IMR-90 (cell line): ENCODE data around the gene SCN11A. TPM values are rescaled to one million over a fixed set of nuclear protein-coding genes. Genes with fewer than 3 reads are reported as not detected.

Experiments
- ATAC-seq: fragments of 200-7000 bp; cut with Tn5 transposase; 2 replicates; pipeline ENCODE4 v1.9.1; 2020; ENCODE audit warnings: low read depth, mild to moderate bottlenecking, moderate library complexity
- BruUV-seq: library from RNA; stranded (reverse); fragments of 400-500 nt; replicated peaks from 2 replicates; lab custom pipeline; 2021; lab: Mats Ljungman, UMichigan
- CTCF ChIA-PET: fragments of 300-600 bp; formaldehyde crosslinking; extraction: SDS; loops from one replicate; lab custom pipeline; 2021; ENCODE audit warnings: antibody characterized with exemption; lab: Yijun Ruan, JAX
- POLR2A ChIA-PET: fragments of 300-600 bp; sonication (Branson Sonifier 250); formaldehyde crosslinking; loops from one replicate; lab custom pipeline; 2022; ENCODE audit warnings: antibody characterized with exemption; ENCODE audit not compliant: unreplicated experiment; lab: Charles Lee
- DNase-seq: peaks from one replicate; pipeline ENCODE4 v3.0.0; 2013
- H2AFZ ChIP-seq: replicated peaks from 2 replicates; pipeline ENCODE3; 2013; ENCODE audit warnings: low read length, mild to moderate bottlenecking; ENCODE audit not compliant: poor library complexity
- H2AK5ac ChIP-seq: 2 replicates; pipeline ENCODE4 v1.6.1; 2013; ENCODE audit warnings: low read depth, low read length, inconsistent platforms
- H2AK9ac ChIP-seq: replicated peaks from 2 replicates; pipeline ENCODE3; 2013; ENCODE audit warnings: mild to moderate bottlenecking, low read depth, low read length, moderate library complexity; ENCODE audit not compliant: poor library complexity
- H2BK120ac ChIP-seq: 2 replicates; pipeline ENCODE4 v1.6.1; 2013; ENCODE audit warnings: low read depth, low read length, inconsistent platforms
- H2BK15ac ChIP-seq: 3 replicates; pipeline ENCODE4 v1.6.1; 2013; ENCODE audit warnings: low read depth, low read length, inconsistent platforms
- H2BK20ac ChIP-seq: 2 replicates; pipeline ENCODE4 v1.6.1; 2013; ENCODE audit warnings: low read depth, mild to moderate bottlenecking, inconsistent platforms, low read length, moderate library complexity
- H2BK5ac ChIP-seq: 2 replicates; pipeline ENCODE4 v1.6.1; 2013; ENCODE audit warnings: mild to moderate bottlenecking, low read depth, low read length, inconsistent platforms; ENCODE audit not compliant: poor library complexity, severe bottlenecking
- H3K14ac ChIP-seq: replicated peaks from 2 replicates; pipeline ENCODE4 v1.6.1; 2013; ENCODE audit warnings: low read depth, low read length, inconsistent platforms
- H3K18ac ChIP-seq: 2 replicates; pipeline ENCODE4 v1.6.1; 2013; ENCODE audit warnings: low read depth, low read length, control low read depth
- H3K23ac ChIP-seq: 2 replicates; pipeline ENCODE4 v1.6.1; 2013; ENCODE audit warnings: low read depth, low read length, inconsistent platforms
- H3K27ac ChIP-seq: 2 replicates; pipeline ENCODE4 v1.5.1; 2013; ENCODE audit warnings: mild to moderate bottlenecking, control low read depth, low read length; ENCODE audit not compliant: insufficient read depth
- H3K27me3 ChIP-seq: 2 replicates; pipeline ENCODE4 v1.6.1; 2013; ENCODE audit warnings: low read length; ENCODE audit not compliant: control insufficient read depth, insufficient read depth
- H3K36me3 ChIP-seq: 2 replicates; pipeline ENCODE4 v1.6.1; 2013; ENCODE audit warnings: low read length, mixed read lengths; ENCODE audit not compliant: control insufficient read depth, insufficient read depth
- H3K4ac ChIP-seq: 2 replicates; pipeline ENCODE4 v1.6.1; 2013; ENCODE audit warnings: low read depth, low read length, inconsistent platforms
- H3K4me1 ChIP-seq: 2 replicates; pipeline ENCODE4 v1.6.1; 2013; ENCODE audit warnings: low read length, mixed read lengths; ENCODE audit not compliant: control insufficient read depth, insufficient read depth
- H3K4me2 ChIP-seq: 2 replicates; pipeline ENCODE4 v1.6.1; 2013; ENCODE audit warnings: low read depth, mild to moderate bottlenecking, control low read depth, low read length, moderate library complexity
- H3K4me3 ChIP-seq: 2 replicates; pipeline ENCODE4 v1.5.1; 2013; ENCODE audit warnings: low read depth, mild to moderate bottlenecking, control low read depth, low read length, moderate library complexity; ENCODE audit not compliant: insufficient read depth
- H3K56ac ChIP-seq: 2 replicates; pipeline ENCODE4 v1.6.1; 2013; ENCODE audit warnings: low read length, inconsistent platforms; ENCODE audit not compliant: insufficient read depth; ENCODE audit errors: extremely low read depth
- H3K79me1 ChIP-seq, 2 experiments: 2 replicates each; pipeline ENCODE4 v1.6.1; 2013; ENCODE audit warnings: low read length in 2 of 2, inconsistent platforms in 1 of 2, low read depth in 1 of 2
- H3K9ac ChIP-seq: 2 replicates; pipeline ENCODE4 v1.6.1; 2013; ENCODE audit warnings: low read depth, low read length, control low read depth
- H3K9me1 ChIP-seq: 2 replicates; pipeline ENCODE4 v1.6.1; 2013; ENCODE audit warnings: low read length, inconsistent platforms; ENCODE audit not compliant: insufficient read depth
- H3K9me3 ChIP-seq: 2 replicates; pipeline ENCODE4 v1.6.1; 2013; ENCODE audit warnings: low read length; ENCODE audit not compliant: control insufficient read depth, insufficient read depth
- H4K20me1 ChIP-seq: 2 replicates; pipeline ENCODE4 v1.6.1; 2013; ENCODE audit warnings: low read length, inconsistent platforms; ENCODE audit not compliant: insufficient read depth
- H4K5ac ChIP-seq: 2 replicates; pipeline ENCODE4 v1.6.1; 2013; ENCODE audit warnings: mild to moderate bottlenecking, low read depth, low read length, control low read depth
- H4K8ac ChIP-seq, 2 experiments: 2 replicates each; pipeline ENCODE4 v1.6.1; 2013; ENCODE audit warnings: low read depth in 2 of 2, low read length in 2 of 2, control low read depth in 1 of 2, inconsistent platforms in 1 of 2
- H4K91ac ChIP-seq: 2 replicates; pipeline ENCODE4 v1.6.1; 2013; ENCODE audit warnings: low read depth, low read length, inconsistent platforms; ENCODE audit not compliant: insufficient read depth
- BHLHE40 ChIP-seq: fragments of 150-350 bp; IDR thresholded peaks from 2 replicates; pipeline ENCODE4 v1.6.1; 2016; ENCODE audit warnings: mild to moderate bottlenecking, low read depth, low read length
- CEBPB ChIP-seq: IDR thresholded peaks from 2 replicates; pipeline ENCODE4 v1.6.1; 2012; ENCODE audit warnings: low read depth, low read length, improper control_type of control experiment
- CHD1 ChIP-seq: IDR thresholded peaks from 2 replicates; pipeline ENCODE4 v1.6.1; 2012; ENCODE audit warnings: low read depth, low read length, improper control_type of control experiment
- CTCF ChIP-seq: conservative IDR thresholded peaks from 2 replicates; pipeline ENCODE4 v1.5.1; 2012; ENCODE audit warnings: mild to moderate bottlenecking, low read depth, low read length, improper control_type of control experiment
- ELK1 ChIP-seq: fragments of 150-350 bp; IDR thresholded peaks from 2 replicates; pipeline ENCODE4 v1.6.1; 2016; ENCODE audit warnings: low read depth, mild to moderate bottlenecking, low read length, moderate library complexity, borderline replicate concordance
- FOS ChIP-seq: fragments of 150-350 bp; IDR thresholded peaks from 2 replicates; pipeline ENCODE4 v1.6.1; 2016; ENCODE audit warnings: low read depth, low read length
- MAFK ChIP-seq: IDR thresholded peaks from 2 replicates; pipeline ENCODE4 v1.6.1; 2012; ENCODE audit warnings: low read depth, low read length, improper control_type of control experiment
- MAZ ChIP-seq: IDR thresholded peaks from 2 replicates; pipeline ENCODE4 v1.6.1; 2012; ENCODE audit warnings: low read depth, mild to moderate bottlenecking, low read length, improper control_type of control experiment, moderate library complexity, borderline replicate concordance
- MXI1 ChIP-seq: IDR thresholded peaks from 2 replicates; pipeline ENCODE4 v1.6.1; 2012; ENCODE audit warnings: low read depth, mild to moderate bottlenecking, low read length, moderate library complexity, borderline replicate concordance
- NFE2L2 ChIP-seq: fragments of 150-350 bp; IDR thresholded peaks from 2 replicates; pipeline ENCODE4 v1.6.1; 2016; ENCODE audit warnings: low read depth, mild to moderate bottlenecking, low read length
- POLR2A ChIP-seq: IDR thresholded peaks from 2 replicates; pipeline ENCODE4 v1.6.1; 2012; ENCODE audit warnings: mild to moderate bottlenecking, low read depth, low read length
- RAD21 ChIP-seq: IDR thresholded peaks from 2 replicates; pipeline ENCODE4 v1.6.1; 2012; ENCODE audit warnings: low read length, improper control_type of control experiment
- RCOR1 ChIP-seq: IDR thresholded peaks from 2 replicates; pipeline ENCODE4 v1.6.1; 2012; ENCODE audit warnings: mild to moderate bottlenecking, low read length, improper control_type of control experiment; ENCODE audit not compliant: insufficient replicate concordance
- RFX5 ChIP-seq: IDR thresholded peaks from 2 replicates; pipeline ENCODE4 v1.8.0; 2012; ENCODE audit warnings: low read depth, mild to moderate bottlenecking, low read length, moderate library complexity
- SMC3 ChIP-seq: fragments of 150-350 bp; IDR thresholded peaks from 2 replicates; pipeline ENCODE4 v1.6.1; 2016; ENCODE audit warnings: low read depth, mild to moderate bottlenecking, antibody characterized with exemption, low read length, moderate library complexity
- USF2 ChIP-seq: fragments of 150-350 bp; IDR thresholded peaks from 2 replicates; pipeline ENCODE4 v1.6.1; 2017; ENCODE audit warnings: mild to moderate bottlenecking, antibody characterized with exemption, low read length, low read depth
- WGBS, 2 experiments: methylation state at CpG; one replicate each; pipeline versions ENCODE4 v1.1.5 to v1.1.7; 2013; ENCODE audit warnings: missing lambda C conversion rate in 2 of 2; ENCODE audit not compliant: insufficient read length in 1 of 2; ENCODE audit errors: extremely low coverage in 2 of 2; 5-methylcytosine and 5-hydroxymethylcytosine counted together
- dilution Hi-C: fragments of 300-500 bp; cut with HindIII; formaldehyde crosslinking; loops from one replicate; pipeline ENCODE4 v1.14.3; 2018; ENCODE audit warnings: low sequenced_read_pairs; ENCODE audit not compliant: unreplicated experiment
- in situ Hi-C: fragments of 300-500 bp; cut with MboI; formaldehyde crosslinking; loops from 3 replicates; pipeline ENCODE4 v1.14.3; 2019; ENCODE audit warnings: low sequenced_read_pairs, inconsistent platforms, mixed read lengths
- intact Hi-C: fragments of 100-400 bp; cut with micrococcal nuclease; formaldehyde crosslinking; loops from 2 replicates; pipeline ENCODE4 v1.10.0; 2022
- polyA plus RNA-seq, 3 experiments: library from polyadenylated mRNA; depleted of rRNA; stranded (reverse); fragments of >200 nt; gene quantifications; 2 replicates each; pipeline ENCODE4 v1.2.3, GENCODE V29; 2012; ENCODE audit warnings: low replicate concordance in 1 of 3
- total RNA-seq: library from RNA; depleted of rRNA; stranded (reverse); fragments of >200 nt; gene quantifications from 2 replicates; pipeline ENCODE4 v1.2.3, GENCODE V29; 2012

The SCN11A gene
- total and polyA plus RNA-seq, 2 of the 4 experiments (the other 2 are of a cell fraction): under 0.01 to 0.02 TPM

- in situ Hi-C loops: no loop called here
- Histone ChIP-seq H4K5ac (no peak overlapping the region), H3K23ac (no peak overlapping the region), H3K4me1 (no peaks in the 10 kb centered on the region), H2BK120ac (no peak overlapping the region), H3K56ac (no peak overlapping the region), H3K9me3 (no peaks in the 10 kb centered on the region), H2BK20ac (no peak overlapping the region), H2AK9ac (no peak overlapping the region), H2AK5ac (no peak overlapping the region), H3K4me3 (no peak overlapping the region), H2AFZ (no peak overlapping the region), H3K27me3 (peaks cover 11% of the 10 kb centered on the region), H3K4ac (no peak overlapping the region), H2BK5ac (no peak overlapping the region), H3K18ac (no peak overlapping the region), H3K36me3 (no peaks in the 10 kb centered on the region), H3K79me1 (no peaks in the 10 kb centered on the region), H3K14ac (no peak overlapping the region), H3K9me1 (no peaks in the 10 kb centered on the region), H4K91ac (no peak overlapping the region), H3K9ac (no peak overlapping the region), H3K27ac (no peak overlapping the region), H3K4me2 (no peak overlapping the region), H4K20me1 (no peaks in the 10 kb centered on the region), H4K8ac (no peak overlapping the region), H2BK15ac (no peak overlapping the region)
- CTCF ChIA-PET: interaction anchor here (1.2 kb wide), 1 partner anchor 260 kb away, joined by 3 read pairs; no protein-coding TSS in a partner anchor
- ATAC-seq (no peak), DNase-seq (no peak)
- POLR2A ChIA-PET: no interaction called here
- intact Hi-C loops: no loop called here
- TF ChIP-seq MAZ (no peak), RFX5 (no peak), RAD21 (no peak), RCOR1 (no peak), MXI1 (no peak), POLR2A (no peak), USF2 (no peak), SMC3 (no peak), ELK1 (no peak), NFE2L2 (no peak), CEBPB (no peak), FOS (no peak), CHD1 (no peak), MAFK (no peak), BHLHE40 (no peak), CTCF (no peak)
- WGBS, 2 experiments: no CpG with 5 or more reads among the region's 3 CpGs
- BruUV-seq: no TSS peak
- dilution Hi-C loops: no loop called here
Observed at GRCh38 chr3:39028546-39028945, 23.2 kb downstream of the SCN11A start.
